Erythroblast (primary cell): Measurements from ENCODE around the gene RENBP.

ENCODE experiments used
- GATA1 ChIP-seq: IDR thresholded peaks from 2 replicates; pipeline ENCODE4 v1.6.1; 2011; ENCODE audit warnings: low read depth, mild to moderate bottlenecking, control low read depth, low read length, moderate library complexity
- POLR2A ChIP-seq: IDR thresholded peaks from 2 replicates; pipeline ENCODE4 v1.6.1; 2011; ENCODE audit warnings: mild to moderate bottlenecking, low read length

GRCh38 chrX:153950127-153950526 is 5.7 kb upstream of the RENBP start:
- no peak for TF ChIP-seq POLR2A
- TF ChIP-seq GATA1 = no peak
